Hematopoietic multipotent progenitor cell treated with erythropoietin and hydrocortisone succinate and interleukin-3 and kit ligand, for 8 days (in vitro differentiated cells): Measurements from ENCODE around the gene TEKTIP1.
"Not testable (repeated sequence)": the region's sequence is repeated elsewhere in the genome, so short reads cannot be mapped to it uniquely, and the experiment has no call there.

Source experiments
- DNase-seq: peaks from one replicate; pipeline ENCODE4 v3.0.0-alpha.2; 2015

Gene TEKTIP1

GRCh38 chr19:3563709-3564524 is 24.9 kb downstream of the TEKTIP1 start:
- no peak for DNase-seq

GRCh38 chr19:3565139-3565538 is 26.2 kb downstream of the TEKTIP1 start:
- DNase-seq, result no peak

GRCh38 chr19:3570042-3570441 is 31.1 kb downstream of the TEKTIP1 start:
- DNase-seq, result not testable (repeated sequence)

DNA sequence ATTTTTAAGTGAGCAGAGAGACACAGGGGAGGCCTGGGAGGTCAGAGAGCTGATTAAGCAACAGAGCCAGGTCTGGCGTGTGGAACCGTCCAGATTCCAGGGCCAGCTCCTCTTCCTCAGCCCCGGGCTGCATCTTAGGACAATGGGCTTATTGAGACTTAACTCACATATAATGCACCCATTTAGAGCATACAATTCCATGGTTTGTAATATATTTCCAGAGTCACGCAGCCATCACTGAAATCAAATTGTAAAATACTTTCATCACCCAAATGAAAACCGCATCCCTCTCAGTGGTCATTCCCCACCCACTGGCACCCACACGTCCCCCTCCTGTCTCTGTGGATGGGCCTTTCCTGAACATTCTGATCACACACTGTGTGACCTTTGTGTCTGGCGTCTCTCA is 31.6 kb downstream of the TEKTIP1 start:
- DNase-seq, result no peak

DNA sequence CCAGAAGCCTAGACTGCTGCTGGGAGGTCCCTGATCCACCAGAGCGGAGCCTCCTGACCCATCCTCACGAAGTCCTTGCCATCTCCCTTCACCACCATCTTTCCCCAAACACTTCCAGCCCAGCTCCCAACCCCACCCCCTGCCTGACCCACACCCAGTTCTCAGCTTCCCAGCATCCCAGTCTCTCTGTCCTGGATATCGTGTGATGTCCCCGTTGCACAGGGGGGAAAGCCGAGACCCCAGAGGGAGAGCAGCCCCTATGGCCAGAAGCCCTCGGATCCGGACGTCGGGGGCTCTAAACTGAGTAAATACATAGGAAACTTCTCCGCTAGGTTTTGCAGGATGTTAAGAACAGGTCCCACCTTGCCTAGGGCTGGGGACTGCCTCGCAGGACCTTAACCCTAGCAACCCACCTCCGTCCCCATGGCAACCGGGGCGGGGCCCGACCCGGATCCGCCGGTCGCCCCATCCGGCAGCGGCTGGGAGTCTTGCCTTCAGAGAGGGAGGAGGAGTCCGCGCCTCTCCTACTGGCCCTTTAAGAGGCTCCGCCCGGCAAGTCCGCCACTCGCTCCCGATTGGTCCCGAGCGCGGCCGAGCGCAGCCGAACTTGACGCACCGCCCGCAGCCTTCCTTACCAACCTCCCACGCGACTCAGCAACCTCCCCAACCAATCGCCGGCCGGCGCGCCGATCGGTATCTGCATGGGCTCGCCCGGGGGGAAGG is 33.3 kb downstream of the TEKTIP1 start:
- DNase-seq, result peak; percentile 99

DNA sequence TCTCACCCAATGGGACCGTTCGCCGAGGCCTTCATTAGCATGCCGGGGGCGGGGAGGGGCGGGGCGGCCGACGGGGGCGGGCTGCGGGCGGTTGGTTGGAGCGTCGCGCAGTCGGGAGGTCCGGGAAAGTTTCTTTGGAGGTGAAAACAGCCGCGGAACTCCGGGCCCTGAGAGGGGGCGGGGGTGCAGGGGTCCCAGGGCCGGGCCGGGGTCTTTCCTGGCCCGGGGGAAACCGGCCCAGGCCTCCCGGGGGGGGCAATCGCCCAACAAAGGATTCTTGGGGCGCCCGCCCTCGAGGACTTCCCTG is 33.8 kb downstream of the TEKTIP1 start, which contains the start of gene HMG20B:
HMG20B (plus strand) TSS at position 90 of the 307 bp plus-strand sequence. CDS start 366 bp downstream, outside the sequence.
- DNase-seq, result no peak

DNA sequence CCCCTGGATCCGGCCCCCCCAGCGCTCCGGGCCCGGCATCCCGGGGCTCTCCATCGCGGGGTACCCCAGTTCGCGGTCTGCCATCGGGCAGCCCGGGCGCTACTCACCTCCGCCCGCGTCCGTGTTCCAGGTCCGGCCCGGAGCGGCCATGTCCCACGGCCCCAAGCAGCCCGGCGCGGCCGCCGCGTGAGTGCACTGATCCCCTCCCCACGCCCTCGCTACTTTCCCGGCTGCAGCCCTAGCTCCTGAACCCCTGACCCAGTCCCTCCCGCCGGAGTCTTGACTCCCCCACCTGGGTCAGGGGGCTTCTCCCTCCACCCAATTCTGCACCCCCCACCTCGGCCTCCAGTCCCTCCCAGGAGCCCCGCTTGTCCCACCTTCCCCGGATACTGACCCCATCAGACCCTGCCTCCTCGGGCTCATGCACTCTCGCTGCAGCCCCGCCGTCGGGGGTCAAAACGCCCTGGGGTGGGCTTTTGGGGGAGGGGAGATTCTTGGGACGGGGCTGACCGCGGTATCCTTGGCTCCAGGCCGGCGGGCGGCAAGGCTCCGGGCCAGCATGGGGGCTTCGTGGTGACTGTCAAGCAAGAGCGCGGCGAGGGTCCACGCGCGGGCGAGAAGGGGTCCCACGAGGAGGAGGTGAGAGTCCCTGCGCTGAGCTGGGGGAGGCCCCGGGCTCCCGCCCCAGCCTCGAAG is 34.3 kb downstream of the TEKTIP1 start:
- DNase-seq, result no peak

- peak; percentile 97 for DNase-seq
Observed at GRCh38 chr19:3573858-3574637, 35.1 kb downstream of the TEKTIP1 start.

DNA sequence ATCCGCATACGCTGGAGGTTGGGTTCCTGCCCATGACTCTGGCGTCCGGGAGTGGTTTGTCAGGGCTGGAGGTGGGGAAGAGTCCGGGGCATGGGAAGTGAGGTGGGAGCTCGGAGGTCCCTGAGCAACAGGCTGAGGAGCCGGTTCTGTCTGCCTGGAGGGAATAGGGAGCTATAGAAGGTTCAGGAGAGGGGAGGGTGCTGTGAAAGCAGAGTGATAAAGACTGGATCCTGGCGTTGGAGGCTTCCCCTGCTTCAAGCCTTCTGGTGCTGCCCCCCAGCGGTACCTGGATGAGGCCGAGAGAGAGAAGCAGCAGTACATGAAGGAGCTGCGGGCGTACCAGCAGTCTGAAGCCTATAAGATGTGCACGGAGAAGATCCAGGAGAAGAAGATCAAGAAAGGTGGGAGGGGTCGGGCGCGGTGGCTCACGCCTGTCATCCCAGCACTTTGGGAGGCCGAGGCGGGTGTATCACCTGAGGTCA is 36.3 kb downstream of the TEKTIP1 start:
- DNase-seq, result peak; percentile 48

GRCh38 chr19:3575949-3576673 is 37.1 kb downstream of the TEKTIP1 start:
- no peak for DNase-seq

DNA sequence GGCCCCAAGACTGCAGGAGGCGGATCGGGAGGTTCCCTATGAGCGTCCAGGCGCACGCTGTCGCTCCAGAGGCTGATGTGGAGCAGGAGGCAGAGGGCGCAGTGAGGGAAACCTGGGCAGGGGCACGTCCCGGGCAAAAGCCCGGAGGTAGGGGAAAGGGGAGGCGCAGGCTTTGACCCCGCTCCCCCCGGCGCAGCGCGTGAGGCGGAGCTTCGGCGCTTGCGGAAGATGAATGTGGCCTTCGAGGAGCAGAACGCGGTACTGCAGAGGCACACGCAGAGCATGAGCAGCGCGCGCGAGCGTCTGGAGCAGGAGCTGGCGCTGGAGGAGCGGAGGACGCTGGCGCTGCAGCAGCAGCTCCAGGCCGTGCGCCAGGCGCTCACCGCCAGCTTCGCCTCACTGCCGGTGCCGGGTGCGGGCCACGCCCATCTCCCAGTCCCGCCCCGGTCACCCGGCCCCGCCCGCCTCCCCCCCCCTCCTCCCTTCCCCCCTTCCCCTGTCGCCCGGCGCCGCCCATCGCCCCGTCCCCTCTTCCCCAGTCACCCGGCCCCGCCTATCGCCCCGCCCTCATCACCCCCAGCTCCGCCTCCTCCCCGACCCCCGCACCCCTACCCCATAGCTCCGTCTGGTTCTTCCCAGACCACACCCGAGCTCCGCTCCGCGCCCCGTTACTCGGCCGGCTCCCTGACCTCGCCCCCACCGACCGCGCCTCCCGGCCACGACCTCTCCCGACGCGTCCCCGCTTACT is 37.9 kb downstream of the TEKTIP1 start:
- peak; percentile 55 for DNase-seq

DNA sequence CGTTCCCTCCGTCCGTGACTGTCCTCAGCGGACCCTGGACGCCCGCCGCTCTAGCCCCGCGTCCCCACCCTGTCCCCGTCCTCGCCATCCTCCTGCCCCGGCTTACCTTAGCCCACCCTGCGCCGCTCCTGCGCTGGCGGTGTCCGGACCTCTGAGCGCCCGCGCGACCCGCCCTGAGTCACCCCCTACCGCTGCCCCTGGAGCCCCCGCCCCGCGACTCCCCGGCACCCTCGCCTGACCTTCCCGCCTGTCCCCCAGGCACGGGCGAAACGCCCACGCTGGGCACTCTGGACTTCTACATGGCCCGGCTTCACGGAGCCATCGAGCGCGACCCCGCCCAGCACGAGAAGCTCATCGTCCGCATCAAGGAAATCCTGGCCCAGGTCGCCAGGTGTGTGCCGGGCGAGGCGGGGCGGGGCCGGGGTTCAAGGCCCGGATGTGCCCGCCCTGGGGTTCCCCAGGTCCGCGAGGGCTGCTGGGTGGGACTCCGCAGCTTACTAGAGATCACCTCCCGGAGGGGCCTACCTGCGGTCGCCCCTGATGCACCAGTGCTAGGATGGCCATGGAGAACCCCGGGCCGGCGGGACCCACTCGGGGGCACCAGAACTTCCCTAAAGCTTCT is 38.9 kb downstream of the TEKTIP1 start:
- no peak for DNase-seq

GRCh38 chr19:3578390-3578789 is 39.4 kb downstream of the TEKTIP1 start:
- no peak for DNase-seq

DNA sequence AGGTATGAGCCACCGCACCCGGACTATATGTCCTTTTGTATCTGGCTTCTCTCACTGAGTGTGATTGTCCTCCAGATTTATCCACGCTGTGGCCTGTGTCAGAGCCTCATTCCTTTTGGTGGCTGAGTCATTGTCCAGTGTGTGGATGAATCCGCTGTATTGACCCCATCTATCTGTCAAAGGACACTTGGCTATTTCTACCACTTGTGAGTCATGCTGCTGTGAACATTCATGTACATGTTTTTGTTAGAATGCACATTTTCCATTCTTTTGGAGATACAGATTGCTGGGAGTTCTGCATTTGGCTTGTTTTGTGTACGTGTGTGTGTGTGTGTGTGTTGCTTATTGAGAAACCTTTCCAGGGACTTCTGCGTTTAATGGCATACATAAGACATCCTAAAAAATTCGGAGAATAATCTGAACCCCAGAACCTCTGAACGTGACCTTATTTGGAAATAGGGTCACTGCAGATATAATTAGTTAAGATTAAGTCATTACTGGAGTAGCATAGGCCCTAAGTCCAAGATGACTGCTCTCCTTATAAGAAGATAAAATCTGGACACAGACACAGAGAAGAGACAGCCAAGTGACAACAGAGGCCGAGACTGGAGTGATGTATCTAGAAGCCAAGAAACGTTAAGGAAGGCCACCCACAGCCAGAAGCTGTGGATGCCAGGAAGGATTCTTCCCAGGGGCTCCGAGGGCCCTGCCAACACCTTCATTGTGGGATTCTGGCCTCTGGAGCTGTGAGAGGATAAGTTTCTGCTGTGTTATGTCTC is 41.4 kb downstream of the TEKTIP1 start:
- DNase-seq, result no peak

GRCh38 chr19:3581792-3582191 is 42.8 kb downstream of the TEKTIP1 start:
- not testable (repeated sequence) for DNase-seq

DNA sequence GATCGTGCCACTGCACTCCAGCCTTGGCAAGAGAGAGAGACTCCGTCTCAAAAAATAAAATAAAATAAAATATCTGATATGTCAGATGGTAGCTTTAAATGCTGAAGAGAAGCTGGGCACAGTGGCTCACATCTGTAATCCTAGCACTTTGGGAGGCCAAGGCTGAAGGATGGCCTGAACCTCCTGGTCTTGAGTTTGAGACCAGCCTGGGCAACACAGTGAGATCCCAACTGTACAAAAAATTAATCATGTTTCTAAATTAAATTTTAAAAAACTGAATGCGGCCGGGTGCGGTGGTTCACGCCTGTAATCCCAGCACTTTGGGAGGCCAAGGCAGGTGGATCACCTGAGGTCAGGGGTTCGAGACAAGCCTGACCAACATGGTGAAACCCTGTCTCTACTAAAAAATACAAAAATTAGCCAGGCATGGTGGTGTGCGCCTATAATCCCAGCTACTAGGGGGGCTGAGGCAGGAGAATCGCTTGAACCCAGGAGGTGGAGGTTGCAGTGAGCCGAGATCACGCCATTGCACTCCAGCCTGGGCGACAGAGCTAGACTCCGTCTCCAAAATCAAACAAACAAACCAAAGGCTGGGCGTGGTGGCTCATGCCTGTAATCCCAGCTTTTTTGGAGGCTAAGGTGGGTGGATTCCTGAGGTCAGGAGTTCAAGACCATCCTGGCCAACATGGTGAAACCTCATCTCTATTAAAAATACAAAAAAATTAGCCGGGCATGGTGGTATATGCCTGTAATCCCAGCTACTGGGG is 45.2 kb downstream of the TEKTIP1 start:
- DNase-seq, result not testable (repeated sequence)

DNA sequence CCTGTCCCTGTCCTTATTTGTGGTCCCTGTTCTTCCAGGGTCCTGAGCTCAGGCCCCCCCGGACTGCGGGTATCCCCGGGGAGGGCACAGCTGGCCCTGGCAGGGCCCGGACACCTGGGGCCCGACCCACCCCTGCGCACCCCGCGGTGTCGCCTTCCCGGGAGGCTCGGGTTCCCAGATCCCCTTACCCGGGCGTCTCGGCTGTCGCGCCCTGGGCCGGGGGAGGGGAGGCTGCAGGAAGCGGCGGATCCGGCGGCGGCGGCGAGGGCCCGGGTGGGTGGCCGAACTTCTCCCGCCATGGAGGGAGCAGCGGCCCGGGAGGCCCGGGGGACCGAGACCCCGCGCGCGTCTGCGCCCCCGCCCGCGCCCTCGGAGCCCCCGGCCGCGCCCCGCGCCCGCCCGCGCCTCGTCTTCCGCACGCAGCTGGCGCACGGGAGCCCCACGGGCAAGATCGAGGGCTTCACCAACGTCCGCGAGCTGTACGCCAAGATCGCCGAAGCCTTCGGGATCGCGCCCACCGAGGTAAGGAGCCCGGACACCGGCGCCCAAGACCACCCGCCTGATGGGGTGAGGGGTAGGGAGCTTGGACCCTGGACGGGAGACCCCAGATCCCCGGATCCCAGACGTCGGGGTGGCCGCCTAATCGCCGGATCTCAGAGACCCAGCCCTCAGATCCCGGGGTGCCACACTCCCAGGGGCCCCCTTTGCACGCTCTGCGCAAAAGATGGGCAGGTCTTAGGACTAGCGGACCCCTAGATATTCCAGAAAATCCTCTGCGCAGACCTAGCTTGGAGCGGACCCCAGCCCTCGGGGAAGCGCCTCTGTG is 46.5 kb downstream of the TEKTIP1 start, which contains the start of gene GIPC3:
GIPC3 (plus strand) TSS at position 178 of the 826 bp plus-strand sequence; CDS start at position 298, 120 bp downstream.
- DNase-seq, result no peak

- DNase-seq, result no peak
Observed at GRCh38 chr19:3586127-3586626, 47.2 kb downstream of the TEKTIP1 start.
